EH (cell line): ENCODE results near the gene BTBD16.
A peak's percentile ranks its signal among the peaks of the same experiment; 100 is the strongest.

ENCODE experiments used
- DNase-seq: peaks from one replicate; pipeline ENCODE4 v3.0.0-alpha.2; 2015; ENCODE audit warnings: low read depth

The BTBD16 gene

DNA sequence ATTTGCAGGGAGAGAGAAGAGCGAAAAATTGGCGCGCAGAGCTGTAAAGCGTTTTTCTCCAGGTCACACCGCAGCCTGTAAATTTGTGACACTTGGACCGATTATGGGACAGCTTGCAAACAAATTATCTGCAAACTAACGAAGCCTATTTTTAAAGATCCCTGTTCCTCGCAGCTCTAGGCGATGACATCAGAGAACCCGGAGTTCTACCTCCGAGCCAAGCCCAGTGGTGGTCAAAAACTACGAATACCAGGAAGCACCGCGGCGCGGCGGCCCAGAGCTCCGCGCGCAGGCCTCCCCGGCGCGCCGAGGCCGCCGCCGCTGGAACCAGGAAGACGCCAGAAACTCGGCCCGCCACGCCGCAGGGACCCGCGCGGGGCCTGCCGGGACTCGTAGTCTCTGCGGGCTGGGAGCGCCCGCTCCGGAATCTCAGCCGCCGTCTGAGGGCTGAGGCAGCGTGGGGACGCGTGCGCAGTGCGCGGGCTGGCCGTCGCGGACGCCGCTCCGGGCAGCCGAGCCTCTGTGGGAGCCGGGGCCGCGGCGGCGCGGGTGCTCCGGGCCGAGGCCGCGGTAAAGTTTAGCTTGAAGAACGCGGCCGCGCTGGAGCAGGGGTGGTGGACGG is 103.3 kb downstream of the BTBD16 start, which contains the start of gene PLEKHA1:
PLEKHA1 (plus strand) TSS at position 472 of the 622 bp plus-strand sequence. CDS start 18,493 bp downstream, outside the sequence.
- peak; percentile 95 for DNase-seq

DNA sequence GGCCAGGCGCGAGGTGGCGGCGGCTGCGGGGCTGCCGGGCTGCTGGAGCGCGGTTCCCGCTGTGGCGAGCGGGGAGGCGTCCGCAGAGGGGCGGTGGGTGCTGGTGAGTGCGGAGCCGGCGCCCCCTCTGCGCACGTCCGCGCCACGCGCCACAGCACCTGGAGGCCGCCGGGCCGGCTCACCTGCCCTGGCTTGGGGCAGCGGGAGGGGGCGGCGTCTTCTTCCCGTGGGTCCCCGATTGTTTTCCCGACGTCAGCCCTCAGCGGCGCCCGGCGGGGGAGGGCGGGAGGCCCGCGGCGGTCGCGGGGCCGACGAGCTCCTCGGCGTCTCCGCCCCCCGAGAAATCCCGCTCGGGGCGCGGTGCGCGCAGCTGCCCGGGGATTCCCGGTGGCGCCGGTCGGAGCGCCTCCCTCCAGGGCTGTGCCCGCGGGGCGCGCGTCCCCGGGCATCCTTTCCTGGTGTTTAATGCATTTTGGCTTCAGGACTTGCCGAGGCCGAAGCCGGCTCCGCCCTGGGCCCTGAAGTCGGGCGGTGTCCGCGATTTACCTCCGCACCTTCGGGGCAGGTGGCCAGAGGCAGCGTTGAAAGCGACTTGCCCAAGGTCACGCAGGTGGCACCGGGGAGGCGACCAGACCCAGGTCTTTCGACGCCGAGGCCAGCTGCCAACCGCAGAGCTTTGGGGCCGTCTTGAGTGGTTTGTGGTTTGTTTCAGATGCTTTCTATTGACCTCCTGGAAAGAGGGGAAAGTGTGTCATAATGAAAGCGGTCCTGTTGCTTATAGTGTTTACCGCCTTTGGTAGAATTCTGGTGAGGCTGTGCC is 104.0 kb downstream of the BTBD16 start:
- peak; percentile 56 for DNase-seq

DNA sequence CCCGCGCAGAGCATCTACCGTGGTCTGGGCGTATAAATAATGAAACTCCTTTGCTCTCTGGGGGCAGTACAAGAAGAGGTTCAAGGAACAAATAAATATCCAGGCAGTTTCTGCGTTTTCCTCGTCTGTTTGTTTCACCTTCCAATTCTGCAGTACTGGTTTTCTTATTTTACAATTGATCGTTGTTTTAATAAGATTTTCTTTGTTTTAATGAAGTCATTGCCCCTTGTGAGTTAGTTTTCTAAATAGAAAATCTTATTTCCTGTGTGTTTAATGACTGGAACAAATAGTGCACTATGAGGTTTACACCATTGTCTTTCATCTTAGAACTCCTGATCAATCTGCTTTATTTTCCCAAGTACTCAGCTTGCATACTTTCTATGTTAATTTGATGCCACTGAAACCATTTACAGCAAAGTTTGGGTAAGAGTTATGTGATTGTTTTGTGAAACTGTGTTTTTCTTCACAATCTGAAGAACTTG is 104.6 kb downstream of the BTBD16 start:
- DNase-seq = peak; percentile 2

DNA sequence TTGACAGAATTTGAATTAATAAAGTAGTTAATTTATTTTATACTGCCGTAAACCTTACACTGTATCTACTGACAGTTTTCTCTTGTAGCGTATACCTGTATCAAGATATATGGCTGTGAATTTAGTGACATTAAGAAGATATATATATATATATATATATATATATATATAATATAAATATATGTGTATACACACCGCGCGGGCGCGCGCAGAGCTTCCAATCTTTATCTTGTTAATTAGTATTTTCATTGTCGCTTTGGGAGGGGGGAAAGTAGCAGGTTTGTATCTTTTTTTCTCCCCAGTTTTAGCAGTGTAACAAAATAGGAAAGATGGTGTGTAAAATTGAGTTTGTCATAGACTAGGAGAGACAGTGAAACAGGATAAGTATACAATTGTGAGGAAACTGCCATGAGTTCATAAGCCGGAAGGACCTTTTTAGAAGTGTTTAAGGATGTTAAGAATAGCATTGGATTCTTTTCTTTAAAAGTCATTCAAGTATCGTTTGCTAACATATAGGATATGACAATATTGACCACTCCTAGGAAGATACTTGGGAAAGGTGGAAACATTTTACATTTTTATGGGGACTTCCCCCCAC is 105.4 kb downstream of the BTBD16 start:
- no peak for DNase-seq

DNA sequence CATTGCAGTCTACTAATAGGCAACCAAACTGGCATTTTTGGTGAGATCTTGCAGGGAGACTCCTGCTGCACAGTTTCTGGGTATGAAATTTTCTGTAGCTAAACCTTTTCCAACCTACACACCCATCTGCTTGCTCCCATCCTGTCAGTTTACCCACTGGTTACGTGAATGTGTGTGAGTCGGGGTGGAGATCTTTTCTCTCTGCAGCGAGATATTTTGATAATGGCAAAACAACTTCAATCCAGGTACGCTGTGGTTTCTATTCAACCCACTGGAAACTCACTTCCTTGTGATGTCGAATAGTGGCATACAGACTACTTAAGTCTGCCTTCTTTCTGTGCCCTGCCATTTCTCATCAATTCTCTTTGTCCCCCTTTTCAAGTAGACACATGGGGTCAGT is 107.9 kb downstream of the BTBD16 start:
- DNase-seq = no peak

DNA sequence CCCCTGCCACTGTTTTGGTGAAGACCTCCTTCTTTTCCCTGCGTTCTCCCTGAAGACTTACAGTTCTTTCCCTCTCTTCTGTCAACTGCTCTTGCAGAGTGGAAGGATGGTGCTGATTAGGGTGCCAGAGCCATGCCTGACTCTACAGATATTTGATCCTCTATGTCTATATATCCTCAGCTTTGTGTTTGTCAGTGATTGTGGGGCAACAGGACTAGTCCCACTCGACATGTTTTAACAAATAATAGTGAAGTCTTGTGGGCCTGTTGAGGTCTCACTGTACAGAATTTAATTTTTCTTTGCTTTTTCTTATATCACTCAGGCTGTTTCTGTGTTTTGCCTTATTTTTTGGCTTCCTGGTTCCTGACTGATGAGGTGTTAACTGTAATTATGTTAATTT is 108.4 kb downstream of the BTBD16 start:
- DNase-seq = no peak

DNA sequence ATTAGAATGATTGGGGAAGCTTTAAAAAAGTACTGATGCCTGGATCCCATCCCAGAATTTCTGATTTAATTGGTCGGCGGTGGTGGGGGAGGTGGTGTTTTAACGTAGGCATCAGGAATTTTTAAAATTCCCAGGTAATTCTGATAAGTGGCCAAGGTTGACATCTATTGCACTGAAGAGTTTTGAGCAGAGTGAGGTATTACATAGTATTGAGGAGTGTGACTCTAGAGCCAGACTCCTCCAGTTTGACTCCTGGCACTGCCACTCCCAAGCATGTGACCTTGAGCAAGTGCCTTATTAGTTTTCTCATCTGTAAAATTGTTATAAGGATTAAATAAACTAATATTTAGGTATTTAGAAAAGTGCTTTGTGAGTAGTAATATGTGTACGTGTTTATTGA is 109.6 kb downstream of the BTBD16 start:
- DNase-seq = no peak

DNA sequence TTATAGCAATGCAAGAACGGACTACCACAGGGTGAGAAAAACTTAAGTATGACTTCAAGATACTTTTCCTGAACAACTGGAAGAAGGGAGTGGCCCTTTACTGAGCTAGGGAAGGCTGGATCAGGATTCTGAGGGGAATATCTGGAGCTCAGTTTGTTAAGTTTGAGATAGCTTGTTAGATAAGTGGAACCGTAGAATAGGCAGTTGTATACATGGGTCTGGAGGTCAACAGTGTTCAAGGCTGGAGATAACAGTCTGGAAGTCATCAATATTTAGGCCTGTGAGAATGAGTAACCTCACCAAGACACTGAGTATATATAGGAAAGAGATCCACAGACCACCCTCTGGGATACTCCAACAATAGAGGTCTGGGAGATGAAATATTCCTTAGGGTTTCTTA is 110.6 kb downstream of the BTBD16 start:
- DNase-seq = no peak

DNA sequence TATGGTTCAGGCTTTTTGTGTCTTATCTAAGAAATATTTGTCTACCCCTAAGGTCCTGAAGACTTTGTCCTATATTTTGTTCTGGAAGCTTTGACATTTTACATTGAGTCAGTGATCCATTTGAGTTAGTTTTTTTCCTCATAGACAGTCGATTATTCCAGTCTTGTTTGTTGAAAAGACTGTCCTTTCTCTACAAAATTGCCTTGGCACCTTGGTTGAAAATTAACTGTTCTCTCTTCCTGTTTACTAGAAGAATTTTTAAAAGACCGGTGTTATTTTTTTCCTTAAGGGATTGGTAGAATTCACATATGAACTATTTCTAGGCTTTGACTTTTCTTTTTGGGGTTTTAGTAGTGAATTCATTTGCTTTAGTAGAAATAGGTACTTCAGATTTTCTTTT is 115.4 kb downstream of the BTBD16 start:
- DNase-seq = no peak

DNA sequence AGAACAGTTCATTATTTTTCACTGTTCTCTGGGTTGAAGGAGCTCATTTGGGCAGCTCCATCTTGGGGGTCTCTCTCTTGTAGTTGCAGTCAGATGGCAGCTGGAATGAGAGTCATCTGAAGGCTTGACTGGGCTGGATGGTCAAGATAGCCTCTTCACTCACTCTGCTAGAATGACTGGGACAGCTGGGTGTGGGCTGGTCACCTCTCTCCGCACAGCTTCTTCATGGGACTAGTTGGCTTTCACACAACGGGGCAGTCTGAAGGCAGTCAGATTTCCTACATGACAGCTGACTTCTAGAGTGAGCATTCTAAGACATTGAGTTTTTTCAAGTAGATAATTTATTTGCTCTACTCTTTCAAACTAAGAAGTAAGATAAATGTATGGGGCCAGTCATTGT is 116.5 kb downstream of the BTBD16 start:
- no peak for DNase-seq
